GM10266 (cell line): ENCODE data around the gene PTPRA.

Experiments used
- DNase-seq: peaks from one replicate; pipeline ENCODE4 v3.0.0; 2012; ENCODE audit errors: extremely low spot score
- CTCF ChIP-seq: IDR thresholded peaks from 2 replicates; pipeline ENCODE4 v1.5.1; 2012; ENCODE audit warnings: mild to moderate bottlenecking, low read depth; ENCODE audit not compliant: control insufficient read depth, insufficient read depth; ENCODE audit errors: missing control alignments

Gene PTPRA

GRCh38 chr20:2983508-2983907 is 110.2 kb downstream of the PTPRA start:
- DNase-seq: no peak
- no peak for TF ChIP-seq CTCF

GRCh38 chr20:2984028-2984501 is 110.8 kb downstream of the PTPRA start:
- DNase-seq: peak; percentile 56
- TF ChIP-seq CTCF: no peak

GRCh38 chr20:2984956-2985661 is 111.8 kb downstream of the PTPRA start:
- no peak for DNase-seq
- no peak for TF ChIP-seq CTCF

- no peak for TF ChIP-seq CTCF
- DNase-seq: no peak
These were observed 113.2 kb downstream of the PTPRA start for GRCh38 chr20:2986466-2986865.

GRCh38 chr20:2987861-2988260 is 114.6 kb downstream of the PTPRA start:
- TF ChIP-seq CTCF: no peak
- DNase-seq: no peak

- no peak for TF ChIP-seq CTCF
- DNase-seq: no peak
These were observed 118.3 kb downstream of the PTPRA start for GRCh38 chr20:2991532-2991931.

- TF ChIP-seq CTCF: no peak
- DNase-seq: no peak
These were observed 120.0 kb downstream of the PTPRA start for GRCh38 chr20:2993250-2993649.
